ENCODE results near the gene GBP1.

GBP1 gene

DNA sequence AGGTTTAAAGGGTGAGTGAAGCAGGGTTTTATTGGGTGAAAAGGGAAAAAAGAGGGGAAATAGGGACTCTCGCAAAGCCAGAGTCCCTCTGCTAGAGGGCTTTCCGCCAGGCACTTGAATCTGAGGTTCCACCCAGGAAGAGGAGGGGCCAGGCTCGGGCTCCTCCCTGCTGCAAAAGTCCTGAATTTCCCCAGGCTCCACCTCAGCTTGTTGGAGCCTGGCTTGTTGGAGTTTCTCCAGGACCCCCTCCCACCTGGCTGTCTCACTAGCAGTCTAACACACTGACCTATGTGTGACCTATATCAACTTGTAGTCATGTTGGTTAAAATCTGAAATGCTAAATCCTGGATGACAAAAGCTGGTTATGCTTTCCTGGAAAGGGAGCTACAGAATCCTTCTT is 35.4 kb upstream of the GBP1 start:
- DNase-seq (ENCODE audit: low read depth): no peak
- no peak for TF ChIP-seq CTCF (conservative IDR thresholded peaks at IDR 0.05; ENCODE audit: low read length)
- H3K4me3 ChIP-seq (ENCODE audit: low read length): no peak overlapping the region

GRCh38 chr1:89098857-89099256 is 33.8 kb upstream of the GBP1 start:
- DNase-seq (ENCODE audit: low read depth): no peak
- no peak overlapping the region for H3K4me3 ChIP-seq (ENCODE audit: low read length)

GRCh38 chr1:89095737-89096136 is 30.7 kb upstream of the GBP1 start:
- DNase-seq (ENCODE audit: low read depth): no peak
- no peak for TF ChIP-seq CTCF (conservative IDR thresholded peaks at IDR 0.05; ENCODE audit: low read length)
- no peak overlapping the region for H3K4me3 ChIP-seq (ENCODE audit: low read length)

More at GRCh38 chr1:89098857-89099256, 33.8 kb upstream of the GBP1 start:
- TF ChIP-seq CTCF (conservative IDR thresholded peaks at IDR 0.05; ENCODE audit: low read length): no peak

GRCh38 chr1:89089962-89090361 is 25.0 kb upstream of the GBP1 start:
- H3K4me3 ChIP-seq (ENCODE audit: low read length): no peak overlapping the region
- no peak for TF ChIP-seq CTCF (conservative IDR thresholded peaks at IDR 0.05; ENCODE audit: low read length)
- DNase-seq (ENCODE audit: low read depth): no peak

DNA sequence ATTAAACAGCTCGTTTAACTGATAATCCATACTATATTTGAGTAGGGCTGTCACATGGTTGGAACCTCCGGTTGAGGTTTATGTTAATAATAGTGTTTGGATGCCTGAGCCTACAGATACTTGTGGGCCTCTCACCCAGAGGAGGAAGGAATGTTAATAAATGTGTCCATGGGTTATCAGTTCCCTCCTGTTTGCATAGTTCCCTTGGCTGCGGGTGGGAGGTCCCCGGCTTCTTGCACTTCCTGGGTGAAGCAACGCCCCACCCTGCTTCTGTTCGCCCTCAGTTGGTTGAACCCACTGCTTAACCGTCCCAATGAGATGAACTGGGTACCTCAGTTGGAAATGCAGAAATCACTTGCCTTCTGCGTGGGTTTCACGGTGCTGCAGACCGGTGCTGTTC is 23.6 kb upstream of the GBP1 start:
- no peak for DNase-seq (ENCODE audit: low read depth)
- no peak overlapping the region for H3K4me3 ChIP-seq (ENCODE audit: low read length)
- no peak for TF ChIP-seq CTCF (conservative IDR thresholded peaks at IDR 0.05; ENCODE audit: low read length)

- DNase-seq (ENCODE audit: low read depth): peak; percentile 34
- H3K4me3 ChIP-seq (ENCODE audit: low read length): no peak overlapping the region
- TF ChIP-seq CTCF (conservative IDR thresholded peaks at IDR 0.05; ENCODE audit: low read length): no peak
Measured at GRCh38 chr1:89087241-89087640, 22.2 kb upstream of the GBP1 start.

DNA sequence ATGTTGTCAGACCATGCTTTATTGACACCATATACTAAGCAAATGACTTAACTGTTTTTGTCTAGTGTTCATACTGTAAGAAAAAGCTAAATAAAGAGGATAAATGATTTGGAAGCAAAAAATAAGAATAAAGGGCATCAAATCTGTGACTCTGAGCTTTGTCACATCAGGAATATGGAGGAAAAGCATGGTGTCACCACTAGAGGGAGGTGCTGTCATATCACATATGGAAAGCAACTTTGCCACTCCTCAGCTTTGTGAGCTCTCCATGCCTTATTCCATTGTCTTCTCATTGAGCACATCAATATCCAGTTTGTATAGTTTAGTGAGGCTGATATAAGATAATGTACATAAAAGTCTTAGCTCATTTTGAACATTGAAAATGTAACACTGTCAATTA is 20.8 kb upstream of the GBP1 start:
- peak; percentile 69 for DNase-seq (ENCODE audit: low read depth)
- TF ChIP-seq CTCF (conservative IDR thresholded peaks at IDR 0.05; ENCODE audit: low read length): peak; percentile 95
- no peak overlapping the region for H3K4me3 ChIP-seq (ENCODE audit: low read length)

Data from AG10803 (cell line).